C4-2B (cell line): Measurements from ENCODE around the gene VSTM1.

Experiments
- H3K27ac ChIP-seq: fragments of 450-650 bp; 2 replicates; pipeline ENCODE4 v1.5.1; 2017
- ZFX ChIP-seq: fragments of 450-650 bp; IDR thresholded peaks from 2 replicates; pipeline ENCODE4 v1.6.1; 2017
- TF ChIP-seq, protein P1 (sequence below): fragments of 450-650 bp; conservative IDR thresholded peaks from 2 replicates; pipeline ENCODE4 v1.5.1; 2017; ENCODE audit warnings: mild to moderate bottlenecking

The VSTM1 gene

DNA sequence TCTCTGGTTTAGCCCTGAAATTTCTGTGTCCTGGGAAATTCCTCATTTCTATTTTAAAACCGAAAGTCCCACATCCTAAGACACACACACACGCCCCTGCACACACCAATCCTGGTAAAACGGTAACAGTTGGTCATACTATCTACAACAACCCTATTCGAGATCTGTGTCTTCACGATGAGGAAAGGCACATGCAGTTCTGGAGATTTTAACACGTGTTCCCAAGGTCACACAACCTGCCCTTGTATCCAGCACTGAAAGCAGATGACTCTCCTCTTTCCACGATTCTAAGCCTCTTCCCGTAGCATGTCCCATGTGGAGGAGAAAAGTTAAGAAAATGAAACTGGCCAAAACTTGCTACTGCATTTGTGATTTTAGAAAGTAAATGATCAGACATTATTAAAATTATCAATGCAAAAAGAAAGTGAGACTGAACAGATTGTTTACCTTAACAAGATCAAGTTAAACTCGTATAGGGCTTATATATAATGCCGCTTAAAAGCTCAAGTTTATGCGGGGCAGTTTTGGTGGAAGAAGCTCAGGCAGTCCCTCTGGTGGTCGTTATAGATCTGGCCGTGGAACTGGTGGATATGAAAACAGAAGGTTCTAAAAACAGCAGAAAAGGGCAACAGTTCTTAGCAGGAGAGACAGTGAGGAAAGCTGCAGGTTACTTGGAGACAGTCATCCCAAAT, 32.7 kb downstream of the VSTM1 start:
- H3K27ac ChIP-seq: no peak overlapping the region
- TF ChIP-seq ZFX: no peak
- TF ChIP-seq, protein P1, sequence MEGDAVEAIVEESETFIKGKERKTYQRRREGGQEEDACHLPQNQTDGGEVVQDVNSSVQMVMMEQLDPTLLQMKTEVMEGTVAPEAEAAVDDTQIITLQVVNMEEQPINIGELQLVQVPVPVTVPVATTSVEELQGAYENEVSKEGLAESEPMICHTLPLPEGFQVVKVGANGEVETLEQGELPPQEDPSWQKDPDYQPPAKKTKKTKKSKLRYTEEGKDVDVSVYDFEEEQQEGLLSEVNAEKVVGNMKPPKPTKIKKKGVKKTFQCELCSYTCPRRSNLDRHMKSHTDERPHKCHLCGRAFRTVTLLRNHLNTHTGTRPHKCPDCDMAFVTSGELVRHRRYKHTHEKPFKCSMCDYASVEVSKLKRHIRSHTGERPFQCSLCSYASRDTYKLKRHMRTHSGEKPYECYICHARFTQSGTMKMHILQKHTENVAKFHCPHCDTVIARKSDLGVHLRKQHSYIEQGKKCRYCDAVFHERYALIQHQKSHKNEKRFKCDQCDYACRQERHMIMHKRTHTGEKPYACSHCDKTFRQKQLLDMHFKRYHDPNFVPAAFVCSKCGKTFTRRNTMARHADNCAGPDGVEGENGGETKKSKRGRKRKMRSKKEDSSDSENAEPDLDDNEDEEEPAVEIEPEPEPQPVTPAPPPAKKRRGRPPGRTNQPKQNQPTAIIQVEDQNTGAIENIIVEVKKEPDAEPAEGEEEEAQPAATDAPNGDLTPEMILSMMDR: peak; percentile 58

- TF ChIP-seq, protein P1: peak; percentile 80
- no peak for TF ChIP-seq ZFX
- H3K27ac ChIP-seq: no peak overlapping the region
Measured at GRCh38 chr19:54029930-54030490, 33.7 kb downstream of the VSTM1 start.

DNA sequence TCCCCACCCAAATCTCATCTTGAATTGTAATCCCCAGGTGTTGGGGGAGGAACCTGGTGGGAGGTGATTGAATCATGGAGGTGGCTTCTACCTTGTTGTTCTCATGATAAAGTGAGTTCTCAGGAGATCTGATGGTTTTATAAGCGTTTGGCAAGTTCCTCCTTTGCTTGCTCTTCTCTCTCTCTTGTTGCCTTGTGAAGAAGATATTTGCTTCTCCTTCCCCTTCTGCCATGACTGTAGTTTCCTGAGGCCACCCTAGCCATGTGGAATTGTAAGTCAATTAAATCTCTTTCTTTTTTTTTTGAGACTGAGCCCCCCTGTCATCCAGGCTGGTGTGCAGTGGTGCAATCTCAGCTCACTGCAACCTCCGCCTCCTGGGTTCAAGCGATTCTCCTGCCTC, 34.4 kb downstream of the VSTM1 start:
- TF ChIP-seq, protein P1: no peak
- no peak for TF ChIP-seq ZFX
- no peak overlapping the region for H3K27ac ChIP-seq

- no peak for TF ChIP-seq ZFX
- TF ChIP-seq, protein P1: no peak
- H3K27ac ChIP-seq: no peak overlapping the region
Measured at GRCh38 chr19:54026656-54027055, 37.0 kb downstream of the VSTM1 start.

GRCh38 chr19:54024660-54025059, 39.0 kb downstream of the VSTM1 start:
- H3K27ac ChIP-seq: no peak overlapping the region

DNA sequence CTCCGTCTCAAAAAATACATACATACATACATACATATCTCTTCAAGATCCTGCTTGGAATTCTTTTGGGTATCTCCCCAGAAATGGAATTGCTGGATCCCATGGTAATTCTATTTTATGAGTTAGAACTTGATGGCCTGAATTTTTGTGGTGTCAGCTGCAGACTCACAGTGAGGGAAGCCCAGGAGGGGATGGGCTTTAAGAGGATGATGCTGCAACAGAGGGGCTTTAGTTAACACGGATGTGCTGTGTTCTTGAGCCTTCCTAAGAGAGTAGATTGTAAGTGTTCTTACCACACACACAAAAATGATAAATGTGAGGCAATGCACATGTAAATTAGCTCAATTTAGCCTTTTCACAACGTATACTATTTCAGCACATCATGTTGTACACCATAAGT, 40.5 kb downstream of the VSTM1 start:
- TF ChIP-seq ZFX: no peak
- TF ChIP-seq, protein P1: no peak
- no peak overlapping the region for H3K27ac ChIP-seq

More at GRCh38 chr19:54024660-54025059, 39.0 kb downstream of the VSTM1 start:
- TF ChIP-seq, protein P1: no peak
- no peak for TF ChIP-seq ZFX

DNA sequence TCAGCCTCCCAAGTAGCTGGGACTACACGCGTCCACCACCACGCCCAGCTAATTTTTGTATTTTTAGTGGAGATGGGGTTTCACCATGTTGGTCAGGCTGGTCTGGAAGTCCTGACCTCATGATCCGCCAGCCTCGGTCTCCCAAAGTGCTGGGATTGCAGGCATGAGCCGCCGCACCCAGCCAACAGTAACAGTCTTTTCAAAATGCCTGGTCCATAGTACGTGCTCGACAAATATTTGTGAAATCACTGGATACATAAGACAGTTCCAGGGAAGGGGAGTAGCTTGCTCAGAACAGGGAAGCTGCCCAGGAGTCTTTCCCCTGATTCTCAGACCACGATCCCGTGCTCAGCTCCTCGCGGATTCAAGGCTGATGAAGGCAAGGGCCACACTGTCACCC, 41.8 kb downstream of the VSTM1 start:
- H3K27ac ChIP-seq: no peak overlapping the region
- no peak for TF ChIP-seq ZFX
- TF ChIP-seq, protein P1: no peak
